Right hindlimb (tissue), 1 donor: ENCODE results near the gene ATP11A.
A peak's percentile ranks its signal among the peaks of the same experiment; 100 is the strongest.

Experiments used
- DNase-seq: peaks from one replicate; pipeline ENCODE4 v3.0.0-alpha.2; 2018

Gene ATP11A

GRCh38 chr13:112764028-112764427 is 74.2 kb downstream of the ATP11A start:
- DNase-seq = no peak

DNA sequence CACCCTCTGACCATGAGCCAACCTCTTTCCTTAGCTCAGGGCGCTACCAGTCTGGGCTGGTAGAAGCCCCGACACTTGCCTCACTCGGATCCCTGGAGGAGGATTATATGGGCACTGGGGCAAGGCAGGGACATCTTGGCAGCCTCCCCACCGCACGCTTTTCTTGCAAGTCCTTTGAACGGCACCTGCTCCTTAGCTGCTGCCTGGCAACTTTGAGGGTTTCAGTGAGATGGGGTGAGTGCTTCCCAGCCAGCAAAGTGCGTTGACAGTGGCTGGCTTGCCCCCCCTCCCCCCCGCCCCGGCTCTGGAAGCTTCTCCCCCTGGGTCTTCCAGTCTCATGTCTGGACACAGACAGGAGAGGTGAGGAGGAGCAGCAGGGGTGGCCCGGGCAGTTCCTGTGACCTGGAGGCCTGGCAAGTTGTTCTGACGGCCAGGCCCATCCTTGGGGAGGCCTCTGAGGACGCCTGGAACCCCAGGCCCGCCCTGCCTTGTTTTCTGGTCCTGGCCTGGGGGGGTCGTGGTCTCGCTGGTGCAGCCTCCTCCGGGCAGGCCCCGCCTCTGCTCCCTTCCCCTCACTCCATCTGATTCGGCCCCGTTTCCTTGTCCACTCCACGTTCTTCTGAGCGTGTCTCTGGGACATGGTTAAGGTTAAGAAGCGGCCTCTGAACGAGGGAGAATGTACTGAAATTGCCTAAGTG is 75.2 kb downstream of the ATP11A start:
- DNase-seq = no peak

- DNase-seq = no peak
Observed at GRCh38 chr13:112765731-112766130, 75.9 kb downstream of the ATP11A start.

- no peak for DNase-seq
Observed at GRCh38 chr13:112766336-112766735, 76.5 kb downstream of the ATP11A start.

GRCh38 chr13:112767506-112768471 is 78.0 kb downstream of the ATP11A start:
- DNase-seq = no peak

GRCh38 chr13:112768795-112769481 is 79.1 kb downstream of the ATP11A start:
- no peak for DNase-seq

GRCh38 chr13:112769615-112770014 is 79.8 kb downstream of the ATP11A start:
- DNase-seq = no peak

- no peak for DNase-seq
Observed at GRCh38 chr13:112770504-112770903, 80.7 kb downstream of the ATP11A start.

GRCh38 chr13:112771139-112771876 is 81.5 kb downstream of the ATP11A start:
- DNase-seq = no peak

GRCh38 chr13:112771877-112772538 is 82.2 kb downstream of the ATP11A start:
- no peak for DNase-seq

DNA sequence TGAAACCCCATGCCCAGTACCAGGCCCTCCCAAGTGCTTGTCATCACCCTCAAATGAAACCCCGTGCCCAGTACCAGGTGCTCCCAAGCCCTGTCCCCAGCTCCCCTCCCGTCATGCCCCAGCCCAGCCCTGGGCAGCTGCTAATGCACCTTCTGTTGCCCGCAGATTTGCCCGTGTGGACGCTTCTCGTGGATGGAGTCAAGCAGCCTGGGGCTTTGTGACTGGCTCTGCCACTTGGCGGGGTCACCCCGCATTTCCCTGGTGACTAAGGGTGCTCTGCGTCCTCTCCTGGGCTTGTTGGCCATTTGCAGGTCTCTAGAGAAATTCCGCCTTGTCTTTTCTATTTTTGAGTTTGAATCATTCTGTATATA is 82.7 kb downstream of the ATP11A start:
- DNase-seq = no peak

GRCh38 chr13:112772929-112773328 is 83.1 kb downstream of the ATP11A start:
- DNase-seq = no peak

DNA sequence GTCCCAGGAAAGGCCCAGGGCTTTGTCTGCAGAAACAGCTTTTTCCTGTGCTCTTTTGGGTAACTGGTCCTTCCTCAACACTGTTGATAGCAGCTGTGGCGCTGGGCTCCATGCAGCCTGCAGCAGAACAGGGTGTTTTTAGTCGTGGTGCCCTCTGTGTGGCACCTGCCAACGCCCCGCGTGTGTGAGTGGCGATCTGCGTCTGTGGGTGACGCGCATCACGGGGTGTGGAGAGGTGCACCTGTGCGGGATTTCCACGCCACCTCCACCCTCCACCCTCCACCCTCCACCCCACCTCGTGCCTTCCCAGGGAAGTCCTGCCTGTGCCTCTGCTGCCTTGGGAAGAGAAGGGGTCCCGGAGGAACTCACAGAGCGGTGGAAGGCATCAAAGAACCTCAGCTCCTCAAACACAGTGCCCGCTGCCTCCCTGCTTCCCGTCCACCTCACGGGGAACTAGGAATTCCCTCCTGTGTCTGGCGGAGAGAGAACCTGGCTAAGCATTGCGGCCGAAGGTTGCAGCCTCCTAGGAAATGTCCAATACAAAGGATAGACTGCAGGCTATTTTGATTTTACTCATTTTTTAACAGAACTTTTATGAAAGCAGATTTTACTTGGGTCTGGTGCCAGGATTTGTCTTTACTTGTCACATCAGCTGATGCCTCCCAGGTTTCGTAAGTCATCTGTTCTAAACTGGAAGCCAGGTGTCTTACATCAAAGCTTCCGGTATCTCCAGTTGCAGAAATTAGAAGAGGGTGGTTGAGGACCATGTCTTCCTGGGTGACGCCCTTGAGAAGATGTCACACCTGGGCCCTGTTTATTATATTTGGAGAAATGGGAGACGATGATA is 84.0 kb downstream of the ATP11A start:
- DNase-seq = no peak

- DNase-seq = no peak
Observed at GRCh38 chr13:112774448-112774792, 84.6 kb downstream of the ATP11A start.

- DNase-seq = no peak
Observed at GRCh38 chr13:112774829-112775565, 85.2 kb downstream of the ATP11A start.

GRCh38 chr13:112775791-112776279 is 86.0 kb downstream of the ATP11A start:
- DNase-seq = peak; percentile 22

- peak; percentile 0 for DNase-seq
Observed at GRCh38 chr13:112776354-112776753, 86.5 kb downstream of the ATP11A start.

GRCh38 chr13:112776971-112777370 is 87.1 kb downstream of the ATP11A start:
- DNase-seq = peak; percentile 6

GRCh38 chr13:112777637-112778406 is 88.0 kb downstream of the ATP11A start:
- peak; percentile 19 for DNase-seq
